ENCODE data around the gene RAX2. TPM values are rescaled to one million over a fixed set of nuclear protein-coding genes. Genes with fewer than 3 reads are reported as not detected.
A peak's percentile ranks its signal among the peaks of the same experiment; 100 is the strongest.

Gene RAX2
- total and polyA plus RNA-seq, 9 of the 15 experiments (the other 6 are each of a cell fraction or from before 2014, with no cell fraction given) = not detected

GRCh38 chr19:3721131-3721886 lies 50.7 kb downstream of the RAX2 start (continued):
- TF ChIP-seq ETV6 (IDR thresholded peaks at IDR 0.05; ENCODE audit: borderline replicate concordance in 1 of 2, low read depth in 2 of 2, low read length in 1 of 2) (no peak), ETV6 (CRISPR knock-in tag; IDR thresholded peaks at IDR 0.05; ENCODE audit: borderline replicate concordance) (no peak), NONO (IDR thresholded peaks at IDR 0.05; ENCODE audit: low read depth in 2 of 2, low read length in 1 of 2) (peak in 1 of 2 experiments; percentile 51; a peak in 1 of 4 replicates), SIX5 (IDR thresholded peaks at IDR 0.05; ENCODE audit: borderline replicate concordance in 1 of 2, insufficient read depth in 1 of 2, low read depth in 1 of 2, low read length in 2 of 2) (no peak), RCOR1 (IDR thresholded peaks at IDR 0.05; ENCODE audit: borderline replicate concordance in 1 of 2, low read depth in 2 of 2, low read length in 2 of 2) (peak; percentile 94 to 99), ZNF316 (IDR thresholded peaks at IDR 0.05) (no peak), ZBTB1 (CRISPR knock-in tag; IDR thresholded peaks at IDR 0.05; ENCODE audit: borderline replicate concordance, low read depth) (peak; percentile 62; the same call in 1 of the 2 replicates), IFI16 (CRISPR knock-in tag; IDR thresholded peaks at IDR 0.05) (no peak), MYC (IDR thresholded peaks at IDR 0.05; ENCODE audit: low read depth, low read length) (peak; percentile 79), MYC (CRISPR knock-in tag; IDR thresholded peaks at IDR 0.05; ENCODE audit: borderline replicate concordance, low read depth) (0 out of 2 replicates have a peak, but pooled peaks have one; percentile 49), E2F4 (CRISPR knock-in tag; IDR thresholded peaks at IDR 0.05; ENCODE audit: low read depth) (no peak), HMG20B (CRISPR knock-in tag; IDR thresholded peaks at IDR 0.05) (no peak), ZNF146 (CRISPR knock-in tag; IDR thresholded peaks at IDR 0.05; ENCODE audit: unreplicated experiment) (no peak), SAFB2 (IDR thresholded peaks at IDR 0.05; ENCODE audit: borderline replicate concordance, low read depth, low read length, severe bottlenecking) (no peak), HCFC1 (IDR thresholded peaks at IDR 0.05; ENCODE audit: low read depth, low read length) (peak; percentile 70), ZNF282 (CRISPR knock-in tag; IDR thresholded peaks at IDR 0.05) (no peak), GABPB2 (CRISPR knock-in tag; conservative IDR thresholded peaks at IDR 0.05) (no peak; the same call in 1 of the 2 replicates), ZNF511 (CRISPR knock-in tag; IDR thresholded peaks at IDR 0.05) (peak; percentile 71), E2F3 (CRISPR knock-in tag; IDR thresholded peaks at IDR 0.05) (no peak), CBX3 (IDR thresholded peaks at IDR 0.05; ENCODE audit: borderline replicate concordance in 1 of 2, low read length in 2 of 2) (peak in 1 of 2 experiments; percentile 97; a peak in 2 of 3 replicates), PHF20 (IDR thresholded peaks at IDR 0.05; ENCODE audit: partially characterized antibody) (peak; percentile 80), BRCA1 (IDR thresholded peaks at IDR 0.05) (no peak), BRCA1 (CRISPR knock-in tag; IDR thresholded peaks at IDR 0.05) (no peak), NCOA2 (IDR thresholded peaks at IDR 0.05; ENCODE audit: partially characterized antibody in 2 of 2) (no peak), SNIP1 (IDR thresholded peaks at IDR 0.05; ENCODE audit: low read depth) (no peak), ESRRA (IDR thresholded peaks at IDR 0.05; ENCODE audit: borderline replicate concordance, low read depth) (peak; percentile 92), TAF9B (IDR thresholded peaks at IDR 0.05; ENCODE audit: partially characterized antibody) (no peak), FOXM1 (IDR thresholded peaks at IDR 0.05; ENCODE audit: low read depth) (peak; percentile 99), FOXM1 (CRISPR knock-in tag; IDR thresholded peaks at IDR 0.05; ENCODE audit: low read depth) (peak; percentile 20; the same call in 1 of the 2 replicates), ZNF444 (CRISPR knock-in tag; IDR thresholded peaks at IDR 0.05) (no peak)

Data from K562 (cell line).